GM12872 (cell line): Measurements from ENCODE around the gene TPD52L2.

Source experiments
- CTCF ChIP-seq: IDR thresholded peaks from 3 replicates; pipeline ENCODE4 v1.5.1; 2011; ENCODE audit warnings: low read depth, mild to moderate bottlenecking, low read length, moderate library complexity; ENCODE audit not compliant: insufficient read depth

Gene TPD52L2

GRCh38 chr20:63864978-63865640, at the start of gene TPD52L2:
TPD52L2 (plus strand) TSS chr20:63865270; CDS start chr20:63865366, 96 bp downstream.
- no peak for TF ChIP-seq CTCF

- TF ChIP-seq CTCF = no peak
Measured at GRCh38 chr20:63815615-63816253, 49.3 kb upstream of the TPD52L2 start.

GRCh38 chr20:63819224-63819921, 45.7 kb upstream of the TPD52L2 start:
- no peak for TF ChIP-seq CTCF

GRCh38 chr20:63821811-63822210, 43.3 kb upstream of the TPD52L2 start:
- no peak for TF ChIP-seq CTCF

GRCh38 chr20:63822276-63822696, 42.8 kb upstream of the TPD52L2 start:
- no peak for TF ChIP-seq CTCF

GRCh38 chr20:63823691-63824311, 41.3 kb upstream of the TPD52L2 start:
- TF ChIP-seq CTCF = no peak
